Thymus (tissue), 11 donors: ENCODE results near the gene KRT26. TPM values are rescaled to one million over a fixed set of nuclear protein-coding genes. Genes with fewer than 3 reads are reported as not detected.
A peak's percentile ranks its signal among the peaks of the same experiment; 100 is the strongest.

ENCODE experiments used
- DNase-seq, 9 donors: peaks; one replicate each; pipeline ENCODE4 v3.0.0-alpha.2; 2013; ENCODE audit warnings: low spot score in 9 of 9, low read depth in 6 of 9, missing footprints in 1 of 9
- H3K27ac ChIP-seq, 2 donors: one replicate each; pipeline ENCODE4 v1.5.1; 2013; ENCODE audit warnings: control low read depth in 1 of 2, low read depth in 1 of 2, low read length in 1 of 2, mild to moderate bottlenecking in 1 of 2, moderate library complexity in 1 of 2
- H3K27me3 ChIP-seq, 2 donors: one replicate each; pipeline ENCODE4 v1.5.1; 2013; ENCODE audit warnings: low read length in 1 of 2; ENCODE audit not compliant: control insufficient read depth in 2 of 2, insufficient read depth in 1 of 2
- H3K36me3 ChIP-seq, 2 donors: one replicate each; pipeline ENCODE4 v1.5.1; 2013; ENCODE audit warnings: low read length in 1 of 2, mild to moderate bottlenecking in 1 of 2, moderate library complexity in 1 of 2; ENCODE audit not compliant: control insufficient read depth in 2 of 2, insufficient read depth in 2 of 2
- H3K4me1 ChIP-seq, 2 donors: one replicate each; pipeline ENCODE4 v1.5.1; 2013; ENCODE audit warnings: low read length in 2 of 2; ENCODE audit not compliant: control insufficient read depth in 2 of 2, insufficient read depth in 2 of 2
- H3K4me3 ChIP-seq, 2 donors: one replicate each; pipeline ENCODE4 v1.5.1; 2013; ENCODE audit warnings: low read length in 2 of 2, control low read depth in 1 of 2, mild to moderate bottlenecking in 1 of 2
- H3K9me3 ChIP-seq, 2 donors: one replicate each; pipeline ENCODE4 v1.5.1; 2013; ENCODE audit warnings: low read length in 1 of 2, mild to moderate bottlenecking in 1 of 2; ENCODE audit not compliant: control insufficient read depth in 2 of 2, insufficient read depth in 1 of 2
- WGBS: extraction: QIAGEN DNeasy Blood & Tissue Kit; methylation state at CpG from one replicate; pipeline ENCODE4 v1.1.7; 2013; 5-methylcytosine and 5-hydroxymethylcytosine counted together
- polyA plus RNA-seq: library from polyadenylated mRNA; stranded (reverse); fragments of 200-250 nt; gene quantifications from one replicate; pipeline ENCODE4 v1.2.3, GENCODE V29; 2013
- total RNA-seq: library from RNA; stranded (reverse); fragments of 120-200 nt; gene quantifications from one replicate; pipeline ENCODE4 v1.2.4, GENCODE V29; 2013
- donor health status: healthy.

KRT26 gene
- total and polyA plus RNA-seq, 2 donors: 0.18 TPM; not detected in 1

DNA sequence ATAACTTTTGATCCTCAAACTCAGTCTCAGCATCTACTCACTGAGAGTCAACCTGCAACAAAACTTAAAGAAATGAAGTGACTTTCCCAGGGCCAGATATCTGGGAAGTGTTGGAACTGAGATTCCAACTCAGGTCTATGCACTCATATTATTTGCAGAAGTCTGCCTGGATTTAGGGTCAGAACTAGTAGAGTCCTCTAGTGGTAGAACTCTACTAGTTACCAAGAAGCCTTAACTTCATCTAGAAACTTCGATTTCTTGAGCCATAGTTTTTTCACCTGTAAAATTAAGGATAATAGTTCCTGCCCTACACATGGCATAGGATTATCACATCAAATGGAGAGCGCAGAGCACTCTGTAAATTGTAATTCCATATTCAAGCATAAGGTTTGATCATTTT lies 45.1 kb downstream of the KRT26 start:
- no peak overlapping the region for H3K27ac ChIP-seq
- no peaks in the 10 kb centered on the region for H3K9me3 ChIP-seq
- no peaks in the 10 kb centered on the region for H3K4me1 ChIP-seq
- no peaks in the 10 kb centered on the region for H3K36me3 ChIP-seq
- H3K4me3 ChIP-seq: no peak overlapping the region
- 78% methylated on average over 2 of the region's 2 CpGs for WGBS
- peak in 2 of 9 donors; percentile 0 to 1 for DNase-seq
- H3K27me3 ChIP-seq: peaks cover 0 to 3% of the 10 kb centered on the region in 2 donors

DNA sequence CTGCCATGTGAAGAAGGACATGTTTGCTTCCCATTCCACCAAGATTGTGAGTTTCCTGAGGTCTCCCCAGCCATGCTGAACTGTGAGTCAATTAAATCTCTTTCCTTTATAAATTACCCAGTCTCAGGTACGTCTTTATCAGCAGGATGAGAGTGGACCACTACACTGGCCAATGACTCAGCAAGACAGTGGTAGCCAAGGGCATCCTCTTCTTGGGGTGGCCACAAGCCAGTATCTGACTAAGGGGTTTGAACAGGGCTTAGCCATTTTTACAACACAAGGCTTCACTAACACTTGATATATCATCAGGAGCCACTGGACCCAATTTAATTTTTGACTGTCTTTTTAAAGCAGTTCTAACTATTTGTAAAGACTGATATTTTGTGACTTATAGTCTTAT lies 47.3 kb downstream of the KRT26 start:
- no peak for DNase-seq
- no peaks in the 10 kb centered on the region for H3K9me3 ChIP-seq
- 84% methylated on average over 1 of the region's 1 CpG for WGBS
- H3K4me1 ChIP-seq: no peaks in the 10 kb centered on the region
- no peak overlapping the region for H3K27ac ChIP-seq
- no peaks in the 10 kb centered on the region for H3K36me3 ChIP-seq
- peaks cover 4 to 8% of the 10 kb centered on the region in 2 donors for H3K27me3 ChIP-seq
- no peak overlapping the region for H3K4me3 ChIP-seq

DNA sequence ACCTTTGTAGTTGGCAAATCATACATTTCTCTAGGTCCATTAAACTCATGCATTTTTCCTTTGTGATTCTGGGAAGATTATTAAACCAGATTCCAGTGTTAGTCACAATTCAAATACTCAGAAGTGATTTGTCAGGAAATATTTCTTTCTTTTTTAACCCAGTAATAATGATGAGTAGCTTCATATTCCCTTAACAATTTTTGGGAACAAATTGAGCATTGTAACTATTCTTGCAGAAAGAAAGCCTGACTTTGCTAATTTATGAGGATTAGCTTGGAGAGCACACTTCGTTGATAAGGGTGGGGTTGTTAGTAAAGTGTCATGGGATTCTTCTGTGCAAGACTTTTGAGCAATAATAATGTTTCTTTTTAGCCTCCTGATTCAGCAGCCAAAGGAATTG lies 49.8 kb downstream of the KRT26 start:
- peaks cover 4 to 8% of the 10 kb centered on the region in 2 donors for H3K27me3 ChIP-seq
- 85% methylated on average over 1 of the region's 1 CpG for WGBS
- H3K4me3 ChIP-seq: no peak overlapping the region
- no peak overlapping the region for H3K27ac ChIP-seq
- no peaks in the 10 kb centered on the region for H3K4me1 ChIP-seq
- no peaks in the 10 kb centered on the region for H3K36me3 ChIP-seq
- no peak for DNase-seq
- no peaks in the 10 kb centered on the region for H3K9me3 ChIP-seq

DNA sequence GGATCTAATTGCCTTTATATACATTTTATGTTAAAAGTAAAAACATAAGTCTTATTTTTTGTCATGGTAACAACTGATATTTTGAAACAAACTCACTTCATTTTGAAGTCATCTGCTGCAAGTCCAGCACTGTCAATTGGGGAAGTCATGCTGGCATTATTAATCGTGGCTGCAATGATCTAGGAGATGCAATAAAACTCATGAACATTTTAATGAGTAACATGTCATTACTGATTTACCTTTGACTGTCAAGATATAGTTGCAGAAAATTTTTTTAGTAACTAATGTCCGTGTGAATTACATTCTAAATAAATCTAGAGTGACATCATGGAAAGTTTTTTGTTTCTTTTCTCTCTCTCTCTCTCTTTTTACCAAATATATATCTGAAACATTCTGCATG lies 51.1 kb downstream of the KRT26 start:
- H3K4me1 ChIP-seq: no peaks in the 10 kb centered on the region
- H3K27ac ChIP-seq: no peak overlapping the region
- H3K36me3 ChIP-seq: no peaks in the 10 kb centered on the region
- no peak overlapping the region for H3K4me3 ChIP-seq
- WGBS: 80% methylated on average over 2 of the region's 2 CpGs
- H3K9me3 ChIP-seq: no peaks in the 10 kb centered on the region
- DNase-seq: no peak
- peaks cover 4 to 8% of the 10 kb centered on the region in 2 donors for H3K27me3 ChIP-seq

DNA sequence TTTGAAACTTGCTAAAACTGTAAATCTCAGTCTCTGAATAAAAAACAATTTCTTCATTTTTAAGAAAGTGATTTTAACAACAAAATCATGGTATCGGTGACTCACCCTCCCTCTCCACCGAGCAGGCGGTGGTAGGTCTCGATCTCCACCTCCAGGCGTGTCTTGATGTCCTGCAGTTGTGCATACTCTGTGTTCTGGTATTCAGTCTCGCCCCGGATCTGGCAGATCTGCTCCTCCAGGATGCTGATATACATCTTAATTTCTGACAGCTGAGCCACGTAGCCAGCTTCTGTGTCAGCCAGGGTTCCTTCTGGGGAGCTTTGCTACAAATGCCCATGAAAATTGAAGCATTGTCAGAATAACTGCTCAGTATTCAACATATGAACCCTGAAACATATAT lies 53.1 kb downstream of the KRT26 start:
- no peaks in the 10 kb centered on the region for H3K9me3 ChIP-seq
- peaks cover 4 to 14% of the 10 kb centered on the region in 2 donors for H3K27me3 ChIP-seq
- DNase-seq: no peak
- H3K27ac ChIP-seq: no peak overlapping the region
- no peaks in the 10 kb centered on the region for H3K36me3 ChIP-seq
- 69% methylated on average over 8 of the region's 8 CpGs for WGBS
- no peak overlapping the region for H3K4me3 ChIP-seq
- no peaks in the 10 kb centered on the region for H3K4me1 ChIP-seq

DNA sequence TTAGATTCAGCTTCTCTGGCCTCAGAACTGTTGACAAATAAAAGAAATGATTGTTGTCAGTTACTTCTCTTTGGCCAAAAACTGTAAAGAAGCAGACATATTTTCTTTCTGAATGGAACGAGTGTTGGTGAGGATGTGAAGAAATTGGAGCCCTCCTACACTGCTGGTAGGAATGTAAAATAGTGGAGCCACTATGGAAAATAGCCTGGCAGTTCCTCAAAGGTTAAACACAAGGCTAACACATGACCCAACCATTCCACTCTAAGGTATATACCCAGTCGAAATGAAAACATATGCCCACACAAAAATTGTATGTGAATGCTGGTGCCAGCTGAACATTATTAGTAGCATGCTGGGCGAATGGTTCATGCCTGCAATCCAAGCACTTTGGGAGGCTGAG lies 54.2 kb downstream of the KRT26 start:
- no peak for DNase-seq
- H3K4me3 ChIP-seq: no peak overlapping the region
- no peaks in the 10 kb centered on the region for H3K9me3 ChIP-seq
- no peaks in the 10 kb centered on the region for H3K36me3 ChIP-seq
- 86% methylated on average over 3 of the region's 3 CpGs for WGBS
- peaks cover 4 to 11% of the 10 kb centered on the region in 2 donors for H3K27me3 ChIP-seq
- no peak overlapping the region for H3K27ac ChIP-seq
- H3K4me1 ChIP-seq: no peaks in the 10 kb centered on the region

Other genes starting within 250 kb of the KRT26 start
- 60.3 TPM for gene CCR7, start 206.7 kb downstream of the KRT26 start, total RNA-seq
- 102 TPM for gene CCR7, start 206.7 kb downstream of the KRT26 start, polyA plus RNA-seq
- gene SMARCE1, start 124.4 kb downstream of the KRT26 start, total RNA-seq: 126 TPM
- gene SMARCE1, start 124.4 kb downstream of the KRT26 start, polyA plus RNA-seq: 109 TPM
- 0.19 TPM for gene KRT222, start 107.0 kb downstream of the KRT26 start, total RNA-seq
- 0.84 TPM for gene KRT222, start 107.0 kb downstream of the KRT26 start, polyA plus RNA-seq
- gene KRT24, start 68.4 kb downstream of the KRT26 start, total RNA-seq: 0.14 TPM
- 1.9 TPM for gene KRT24, start 68.4 kb downstream of the KRT26 start, polyA plus RNA-seq
- gene KRT25, start 16.9 kb downstream of the KRT26 start, total RNA-seq: 0.19 TPM
- gene KRT25, start 16.9 kb downstream of the KRT26 start, polyA plus RNA-seq: 1.0 TPM
- gene KRT27, start 10.3 kb upstream of the KRT26 start, total RNA-seq: 0.14 TPM
- gene KRT27, start 10.3 kb upstream of the KRT26 start, polyA plus RNA-seq: 1.3 TPM
- gene KRT28, start 27.8 kb upstream of the KRT26 start, total RNA-seq: 0.05 TPM
- gene KRT28, start 27.8 kb upstream of the KRT26 start, polyA plus RNA-seq: 0.37 TPM
- 21.1 TPM for gene KRT10, start 50.4 kb upstream of the KRT26 start, total RNA-seq
- 445 TPM for gene KRT10, start 50.4 kb upstream of the KRT26 start, polyA plus RNA-seq
- gene KRT12, start 95.0 kb upstream of the KRT26 start, total RNA-seq: 0.52 TPM
- 1.6 TPM for gene KRT12, start 95.0 kb upstream of the KRT26 start, polyA plus RNA-seq
- 0.85 TPM for gene KRT20, start 113.0 kb upstream of the KRT26 start, total RNA-seq
- gene KRT20, start 113.0 kb upstream of the KRT26 start, polyA plus RNA-seq: 3.8 TPM
- gene KRT23, start 165.4 kb upstream of the KRT26 start, total RNA-seq: 1.5 TPM
- 30.7 TPM for gene KRT23, start 165.4 kb upstream of the KRT26 start, polyA plus RNA-seq
- gene KRT39, start 194.7 kb upstream of the KRT26 start, total RNA-seq: not detected
- 0.23 TPM for gene KRT39, start 194.7 kb upstream of the KRT26 start, polyA plus RNA-seq
- gene KRT40, start 212.1 kb upstream of the KRT26 start, total RNA-seq: 0.09 TPM
- gene KRT40, start 212.1 kb upstream of the KRT26 start, polyA plus RNA-seq: 0.11 TPM
- gene KRTAP3-3, start 222.0 kb upstream of the KRT26 start, total RNA-seq: not detected
- gene KRTAP3-3, start 222.0 kb upstream of the KRT26 start, polyA plus RNA-seq: 0.87 TPM
- gene KRTAP3-2, start 227.7 kb upstream of the KRT26 start, total RNA-seq: not detected
- 0.09 TPM for gene KRTAP3-2, start 227.7 kb upstream of the KRT26 start, polyA plus RNA-seq
- gene KRTAP3-1, start 236.9 kb upstream of the KRT26 start, total RNA-seq: not detected
- gene KRTAP3-1, start 236.9 kb upstream of the KRT26 start, polyA plus RNA-seq: 0.09 TPM